Vagina (tissue), 2 donors: Measurements from ENCODE around the gene DMRT1. TPM values are rescaled to one million over a fixed set of nuclear protein-coding genes. Genes with fewer than 3 reads are reported as not detected.

Experiments used
- DNase-seq, 2 donors: peaks; one replicate each; pipeline ENCODE4 v3.0.0-alpha.2; 2017; ENCODE audit errors: extremely low spot score in 2 of 2
- H3K27ac ChIP-seq: fragments of 200-600 bp; sonication (generic); one replicate; pipeline ENCODE4 v1.5.1; 2019
- H3K27me3 ChIP-seq: fragments of 200-600 bp; sonication (generic); one replicate; pipeline ENCODE4 v1.5.1; 2019
- H3K36me3 ChIP-seq, 2 donors: fragments of 200-600 bp; sonication (generic); one replicate each; pipeline ENCODE4 v1.5.1; 2017 to 2019
- H3K4me1 ChIP-seq: fragments of 200-600 bp; sonication (generic); one replicate; pipeline ENCODE4 v1.5.1; 2019
- H3K4me3 ChIP-seq, 2 donors: fragments of 200-600 bp; sonication (generic); 1 replicate in 1 of 2; 2 replicates in 1 of 2; pipeline ENCODE4 v1.5.1; 2016 to 2019
- H3K9me3 ChIP-seq: fragments of 200-600 bp; sonication (generic); one replicate; pipeline ENCODE4 v1.5.1; 2019
- POLR2A ChIP-seq, 2 donors: fragments of 450-650 bp; IDR thresholded peaks; one replicate each; pipeline ENCODE4 v1.6.1; 2017; ENCODE audit warnings: antibody characterized with exemption in 2 of 2, mild to moderate bottlenecking in 2 of 2, moderate library complexity in 2 of 2
- POLR2AphosphoS5 ChIP-seq, 2 donors: sonication (generic); formaldehyde crosslinking; IDR thresholded peaks; one replicate each; pipeline ENCODE4 v1.9.0; 2017; ENCODE audit warnings: antibody characterized with exemption in 2 of 2, mild to moderate bottlenecking in 2 of 2, low read depth in 1 of 2; ENCODE audit not compliant: insufficient read depth in 1 of 2
- intact Hi-C: fragments of 100-400 bp; cut with DNase I; formaldehyde crosslinking; loops from one replicate; pipeline ENCODE4 v1.15.1; 2023
- total RNA-seq: library from RNA; depleted of rRNA; stranded (reverse); fragments of >200 nt; gene quantifications from one replicate; pipeline ENCODE4 v1.2.3, GENCODE V29; 2016
- TF ChIP-seq, protein P1 (sequence below), 3 experiments: fragments of 450-650 bp in 2 of 3; fragments of 200-600 bp in 1 of 3; sonication (generic) in 1 of 3; IDR thresholded peaks; one replicate each; pipeline ENCODE4 v1.5.1; 2017 to 2019; ENCODE audit warnings: antibody characterized with exemption in 3 of 3, mild to moderate bottlenecking in 2 of 3, moderate library complexity in 2 of 3

Gene DMRT1
- total RNA-seq, result not detected

DNA sequence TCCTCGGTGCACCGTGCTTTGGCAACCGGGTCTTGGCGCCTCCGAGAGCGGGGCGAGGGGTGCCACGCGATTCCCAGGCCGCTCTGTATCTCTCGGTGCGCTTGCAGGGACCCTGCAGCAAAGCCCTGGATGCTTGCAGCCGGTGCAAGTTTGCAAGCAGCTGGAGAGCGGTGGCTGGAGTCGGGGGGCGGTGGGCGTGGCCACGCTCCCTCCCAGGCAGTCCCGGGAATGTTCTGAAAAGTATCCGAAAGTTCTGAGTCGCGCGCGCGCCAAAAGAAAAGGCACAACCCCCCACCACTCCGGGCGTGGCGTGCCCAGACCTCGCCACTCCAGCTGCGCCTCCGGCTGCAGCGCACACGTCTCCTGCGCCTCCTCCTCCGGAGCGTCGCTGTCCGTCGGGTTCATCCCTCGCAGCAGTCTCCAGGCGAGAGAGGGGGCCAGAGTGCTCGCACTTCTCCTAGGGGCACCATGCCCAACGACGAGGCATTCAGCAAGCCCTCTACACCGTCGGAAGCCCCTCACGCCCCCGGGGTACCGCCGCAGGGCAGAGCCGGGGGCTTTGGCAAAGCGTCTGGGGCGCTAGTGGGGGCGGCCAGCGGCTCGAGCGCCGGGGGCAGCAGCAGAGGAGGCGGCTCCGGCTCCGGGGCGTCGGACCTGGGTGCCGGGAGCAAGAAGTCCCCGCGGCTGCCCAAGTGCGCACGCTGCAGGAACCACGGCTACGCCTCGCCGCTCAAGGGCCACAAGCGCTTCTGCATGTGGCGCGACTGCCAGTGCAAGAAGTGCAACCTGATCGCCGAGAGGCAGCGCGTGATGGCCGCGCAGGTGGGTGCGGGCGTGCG, at the start of gene DMRT1:
TSS of gene DMRT1 (plus strand) at position 327 of the 839 bp plus-strand sequence. CDS start at position 469, 142 bp downstream.
- H3K27ac ChIP-seq, result no peak within 1 kb of the TSS
- H3K36me3 ChIP-seq, result no peaks in the 10 kb centered on the region
- intact Hi-C loops, result no loop called here
- no peaks in the 10 kb centered on the region for H3K9me3 ChIP-seq
- H3K4me3 ChIP-seq, result no peak within 1 kb of the TSS
- DNase-seq, result no peak
- TF ChIP-seq, protein P1, sequence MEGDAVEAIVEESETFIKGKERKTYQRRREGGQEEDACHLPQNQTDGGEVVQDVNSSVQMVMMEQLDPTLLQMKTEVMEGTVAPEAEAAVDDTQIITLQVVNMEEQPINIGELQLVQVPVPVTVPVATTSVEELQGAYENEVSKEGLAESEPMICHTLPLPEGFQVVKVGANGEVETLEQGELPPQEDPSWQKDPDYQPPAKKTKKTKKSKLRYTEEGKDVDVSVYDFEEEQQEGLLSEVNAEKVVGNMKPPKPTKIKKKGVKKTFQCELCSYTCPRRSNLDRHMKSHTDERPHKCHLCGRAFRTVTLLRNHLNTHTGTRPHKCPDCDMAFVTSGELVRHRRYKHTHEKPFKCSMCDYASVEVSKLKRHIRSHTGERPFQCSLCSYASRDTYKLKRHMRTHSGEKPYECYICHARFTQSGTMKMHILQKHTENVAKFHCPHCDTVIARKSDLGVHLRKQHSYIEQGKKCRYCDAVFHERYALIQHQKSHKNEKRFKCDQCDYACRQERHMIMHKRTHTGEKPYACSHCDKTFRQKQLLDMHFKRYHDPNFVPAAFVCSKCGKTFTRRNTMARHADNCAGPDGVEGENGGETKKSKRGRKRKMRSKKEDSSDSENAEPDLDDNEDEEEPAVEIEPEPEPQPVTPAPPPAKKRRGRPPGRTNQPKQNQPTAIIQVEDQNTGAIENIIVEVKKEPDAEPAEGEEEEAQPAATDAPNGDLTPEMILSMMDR (IDR thresholded peaks at IDR 0.05), result no peak
- TF ChIP-seq POLR2AphosphoS5 (IDR thresholded peaks at IDR 0.05; ENCODE audit: insufficient read depth in 1 of 2, low read depth in 1 of 2), result no peak
- no peak for TF ChIP-seq POLR2A (IDR thresholded peaks at IDR 0.05)
- peaks cover 7% of the 10 kb centered on the region for H3K4me1 ChIP-seq
- H3K27me3 ChIP-seq, result no peaks in the 10 kb centered on the region

GRCh38 chr9:792331-793260, 48.9 kb upstream of the DMRT1 start:
- Histone ChIP-seq H3K27me3 (no peaks in the 10 kb centered on the region), H3K4me3 (no peak overlapping the region), H3K9me3 (no peaks in the 10 kb centered on the region), H3K36me3 (no peaks in the 10 kb centered on the region), H3K4me1 (no peaks in the 10 kb centered on the region), H3K27ac (no peak overlapping the region)
- no peak for TF ChIP-seq POLR2A (IDR thresholded peaks at IDR 0.05)
- no peak for DNase-seq
- intact Hi-C loops, result no loop called here

DNA sequence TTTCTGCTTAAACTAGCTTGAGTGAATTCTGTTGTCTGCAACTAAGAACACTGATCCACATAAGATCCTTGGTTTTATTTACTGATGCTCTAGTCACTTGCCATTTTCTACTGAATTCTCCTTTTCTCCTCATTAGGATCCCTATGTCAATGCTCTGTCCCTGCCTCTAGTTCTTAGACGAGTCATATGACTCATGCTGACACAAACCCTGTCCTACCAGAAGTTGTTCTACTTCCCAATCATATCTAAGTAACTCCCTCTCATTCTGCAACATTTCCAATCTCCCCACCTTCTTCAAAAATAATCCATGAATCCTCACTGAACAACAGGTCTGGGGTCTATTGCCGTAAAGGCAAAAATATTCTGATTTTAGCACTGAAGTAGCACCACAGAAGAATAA, 47.1 kb upstream of the DMRT1 start:
- no peak for DNase-seq
- intact Hi-C loops, result no loop called here

GRCh38 chr9:795869-796268, 45.6 kb upstream of the DMRT1 start:
- intact Hi-C loops, result no loop called here
- no peak for DNase-seq
- H3K4me1 ChIP-seq, result peaks cover 1% of the 10 kb centered on the region

More for the DNA sequence above, 47.1 kb upstream of the DMRT1 start:
- H3K4me1 ChIP-seq, result no peaks in the 10 kb centered on the region
- no peaks in the 10 kb centered on the region for H3K27me3 ChIP-seq
- TF ChIP-seq POLR2AphosphoS5 (IDR thresholded peaks at IDR 0.05; ENCODE audit: insufficient read depth in 1 of 2, low read depth in 1 of 2) (no peak), POLR2A (IDR thresholded peaks at IDR 0.05) (no peak)
- TF ChIP-seq, protein P1 (IDR thresholded peaks at IDR 0.05), result no peak
- H3K36me3 ChIP-seq, result no peaks in the 10 kb centered on the region
- no peak overlapping the region for H3K4me3 ChIP-seq
- no peaks in the 10 kb centered on the region for H3K9me3 ChIP-seq
- no peak overlapping the region for H3K27ac ChIP-seq

DNA sequence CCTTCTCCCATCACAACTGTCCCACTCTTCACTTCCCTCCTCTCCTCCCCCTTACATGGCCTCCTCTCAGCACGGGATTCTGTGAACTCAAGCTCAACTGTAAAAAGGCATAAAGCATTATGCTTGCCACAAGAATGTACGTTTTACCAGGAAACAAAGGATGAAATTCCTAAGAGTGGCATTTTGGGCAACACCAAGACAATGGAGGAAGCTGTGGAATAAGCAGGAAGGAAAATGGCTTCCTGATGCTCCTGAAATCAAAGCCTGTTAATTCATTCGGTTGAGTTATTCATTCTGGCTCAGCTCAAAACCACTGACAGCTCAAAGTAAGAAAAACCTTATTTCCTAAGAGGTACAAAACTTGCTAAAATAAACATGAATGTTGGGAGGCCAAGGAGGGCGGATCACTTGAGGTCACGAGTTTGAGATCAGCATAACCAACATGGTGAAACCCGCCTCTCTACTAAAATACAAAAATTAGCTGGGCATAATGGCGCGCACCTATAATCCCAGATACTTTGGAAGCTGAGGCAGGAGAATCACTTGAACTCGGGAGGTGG, 40.8 kb upstream of the DMRT1 start:
- no peaks in the 10 kb centered on the region for H3K36me3 ChIP-seq
- DNase-seq, result no peak
- peaks cover 15% of the 10 kb centered on the region for H3K4me1 ChIP-seq
- no peak overlapping the region for H3K4me3 ChIP-seq
- intact Hi-C loops, result no loop called here
- TF ChIP-seq, protein P1 (IDR thresholded peaks at IDR 0.05), result no peak
- TF ChIP-seq POLR2A (IDR thresholded peaks at IDR 0.05), result no peak
- no peak overlapping the region for H3K27ac ChIP-seq
- no peaks in the 10 kb centered on the region for H3K9me3 ChIP-seq
- H3K27me3 ChIP-seq, result no peaks in the 10 kb centered on the region

More at GRCh38 chr9:795869-796268, 45.6 kb upstream of the DMRT1 start:
- H3K4me3 ChIP-seq, result no peak overlapping the region
- no peak overlapping the region for H3K27ac ChIP-seq
- H3K9me3 ChIP-seq, result no peaks in the 10 kb centered on the region
- H3K36me3 ChIP-seq, result no peaks in the 10 kb centered on the region
- H3K27me3 ChIP-seq, result no peaks in the 10 kb centered on the region
- TF ChIP-seq, protein P1 (IDR thresholded peaks at IDR 0.05), result no peak
- TF ChIP-seq POLR2AphosphoS5 (IDR thresholded peaks at IDR 0.05; ENCODE audit: insufficient read depth in 1 of 2, low read depth in 1 of 2), result no peak
- TF ChIP-seq POLR2A (IDR thresholded peaks at IDR 0.05), result no peak
